Left lung (tissue), 10 donors: ENCODE measurements around the gene KLRB1. TPM values are rescaled to one million over a fixed set of nuclear protein-coding genes. Genes with fewer than 3 reads are reported as not detected.

ENCODE experiments used
- ATAC-seq: fragments of 200-7000 bp; cut with Tn5 transposase; one replicate; pipeline ENCODE4 v1.9.1; 2020; ENCODE audit warnings: moderate library complexity
- DNase-seq, 4 donors: peaks; one replicate each; pipeline ENCODE4 v3.0.0-alpha.2; 2013 to 2020
- H3K27ac ChIP-seq, 2 donors: fragments of 200-600 bp; sonication (generic) in 1 of 2; one replicate each; pipeline versions ENCODE4 v1.5.0 to v1.8.0; 2020 to 2021
- H3K27me3 ChIP-seq, 2 donors: fragments of 200-600 bp; sonication (generic) in 1 of 2; one replicate each; pipeline versions ENCODE4 v1.5.0 to v1.8.0; 2020 to 2021
- H3K36me3 ChIP-seq, 2 donors: fragments of 200-600 bp; sonication (generic) in 1 of 2; one replicate each; pipeline versions ENCODE4 v1.5.0 to v1.8.0; 2020 to 2021
- H3K4me1 ChIP-seq, 2 donors: fragments of 200-600 bp; one replicate each; pipeline ENCODE4 v1.8.0; 2021
- H3K4me3 ChIP-seq, 2 donors: fragments of 200-600 bp; sonication (generic) in 1 of 2; one replicate each; pipeline versions ENCODE4 v1.5.0 to v1.8.0; 2020 to 2021; ENCODE audit warnings: mild to moderate bottlenecking in 1 of 2
- H3K9me3 ChIP-seq, 2 donors: fragments of 200-600 bp; sonication (generic) in 1 of 2; one replicate each; pipeline versions ENCODE4 v1.5.0 to v1.8.0; 2020 to 2021
- CTCF ChIP-seq, 2 donors: fragments of 200-600 bp; sonication (generic) in 1 of 2; IDR thresholded peaks; one replicate each; pipeline versions ENCODE4 v1.5.0 to v1.8.0; 2021; ENCODE audit warnings: antibody characterized with exemption in 2 of 2
- intact Hi-C, 2 donors: fragments of 100-400 bp; cut with DNase I; formaldehyde crosslinking; loops; one replicate each; pipeline versions ENCODE4 v1.11.2 to v1.14.2; 2022
- polyA plus RNA-seq, 6 donors: library from polyadenylated mRNA; unstranded; fragments of 120-200 nt; gene quantifications; one replicate each; pipeline ENCODE4 v1.2.1, GENCODE V29; 2013; ENCODE audit not compliant: insufficient read length in 6 of 6
- total RNA-seq, 2 donors: library from RNA; stranded (reverse); fragmentation: NEBNext Ultra II Directional; extraction: Animal tissue kit (Norgen Biotek cat#: 25700); gene quantifications; one replicate each; pipeline ENCODE4 v1.2.1, GENCODE V29; 2021
- donor health status: DM: no; HTN: yes; CAD: no.
- donor health status: DM: no; HTN: no; CAD: no.

The KLRB1 gene
- total and polyA plus RNA-seq, 8 donors: 1.8 to 3.8 (median 2.7) TPM

- no peak overlapping the region for H3K27ac ChIP-seq
- H3K27me3 ChIP-seq: no peaks in the 10 kb centered on the region
- peaks cover 0 to 29% of the 10 kb centered on the region in 2 donors for H3K4me1 ChIP-seq
- intact Hi-C loops: loop anchor here in 1 of 2 donors (2.0 kb wide), 1 partner anchor 74 kb away; no protein-coding TSS in a partner anchor
- DNase-seq: no peak
- no peak for ATAC-seq
- TF ChIP-seq CTCF (IDR thresholded peaks at IDR 0.05): no peak
- H3K9me3 ChIP-seq: no peaks in the 10 kb centered on the region
- no peaks in the 10 kb centered on the region for H3K36me3 ChIP-seq
- no peak overlapping the region for H3K4me3 ChIP-seq
Observed at GRCh38 chr12:9634969-9635754, 27.4 kb upstream of the KLRB1 start.

DNA sequence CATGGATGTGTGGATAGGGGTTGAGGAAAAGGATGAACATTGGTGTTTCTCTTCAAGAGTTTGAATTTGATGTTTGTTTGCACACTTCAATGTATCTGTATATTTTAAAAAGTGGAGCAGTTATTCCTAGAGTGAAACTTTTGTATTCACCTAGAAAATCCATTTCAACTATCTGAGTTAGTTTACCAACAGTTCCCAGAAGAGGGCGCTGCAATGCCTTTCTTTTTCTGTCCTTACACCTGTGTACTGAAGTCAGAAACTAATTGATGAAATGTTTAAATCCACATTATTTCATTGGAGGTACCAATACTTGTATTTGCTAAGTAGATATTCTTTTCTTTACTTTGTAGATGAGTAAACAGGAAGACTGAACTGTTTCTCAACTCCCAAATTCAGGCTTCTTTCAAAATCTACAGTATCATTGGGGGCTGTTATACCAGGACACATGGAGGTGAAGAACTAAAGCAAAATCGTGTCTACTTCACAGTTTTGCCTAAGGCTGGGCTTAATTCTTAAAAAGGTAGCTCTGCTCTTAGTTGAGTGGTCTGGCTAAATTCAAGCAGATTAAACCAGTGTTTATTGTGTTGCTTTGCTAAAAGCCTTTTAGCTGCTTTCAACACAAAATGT is 26.6 kb upstream of the KLRB1 start:
- H3K27me3 ChIP-seq: no peaks in the 10 kb centered on the region
- peaks cover 0 to 29% of the 10 kb centered on the region in 2 donors for H3K4me1 ChIP-seq
- H3K27ac ChIP-seq: no peak overlapping the region
- no peaks in the 10 kb centered on the region for H3K9me3 ChIP-seq
- no peak overlapping the region for H3K4me3 ChIP-seq
- peak in 2 of 4 donors; percentile 33 to 43 for DNase-seq
- intact Hi-C loops: loop anchor here in 1 of 2 donors (2.0 kb wide), 1 partner anchor 75 kb away; no protein-coding TSS in a partner anchor
- H3K36me3 ChIP-seq: no peaks in the 10 kb centered on the region
- TF ChIP-seq CTCF (IDR thresholded peaks at IDR 0.05): peak; percentile 69 to 70
- peak; percentile 92 for ATAC-seq

DNA sequence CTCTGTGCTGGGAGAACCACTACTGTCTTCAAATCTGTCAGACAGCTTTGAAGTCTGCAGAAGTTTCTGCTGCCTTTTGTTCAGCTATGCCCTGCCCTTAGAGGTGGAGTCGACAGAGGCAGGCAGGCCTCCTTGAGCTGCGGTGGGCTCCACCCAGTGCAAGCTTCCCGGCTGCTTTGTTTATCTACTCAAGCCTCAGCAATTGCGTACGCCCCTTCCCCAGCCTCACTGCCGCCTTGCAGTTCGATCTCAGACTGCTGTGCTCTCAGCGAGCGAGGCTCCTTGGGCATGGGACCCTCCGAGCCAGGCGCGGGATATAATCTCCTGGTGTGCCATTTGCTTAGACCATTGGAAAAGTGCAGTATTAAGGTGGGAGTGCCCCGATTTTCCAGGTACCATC is 25.1 kb upstream of the KLRB1 start:
- Histone ChIP-seq H3K27ac (no peak overlapping the region), H3K9me3 (no peaks in the 10 kb centered on the region), H3K27me3 (no peaks in the 10 kb centered on the region), H3K36me3 (no peaks in the 10 kb centered on the region), H3K4me3 (no peak overlapping the region), H3K4me1 (peaks cover 0 to 29% of the 10 kb centered on the region in 2 donors)
- TF ChIP-seq CTCF (IDR thresholded peaks at IDR 0.05): no peak
- DNase-seq (peak in 1 of 4 donors; percentile 58), ATAC-seq (no peak)
- intact Hi-C loops: no loop called here

DNA sequence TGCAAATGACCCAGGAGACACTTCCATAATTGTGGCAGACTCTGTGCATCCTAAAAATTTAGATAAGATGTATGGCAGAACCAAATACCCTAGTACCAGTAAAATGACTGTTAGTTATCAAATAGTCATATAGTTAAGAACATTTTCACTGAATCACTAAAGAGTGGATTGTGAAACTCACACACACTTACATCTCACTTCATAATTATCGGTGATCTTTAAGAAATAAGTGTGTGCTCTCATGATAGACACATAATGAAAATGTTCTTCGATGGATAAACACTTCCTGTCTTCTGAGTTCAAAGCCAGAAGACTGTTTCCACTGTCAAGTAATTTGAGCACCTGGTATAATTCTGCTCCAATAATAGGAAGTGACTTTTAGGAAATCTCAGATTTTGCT is 19.1 kb upstream of the KLRB1 start:
- Histone ChIP-seq H3K9me3 (peaks cover 0 to 4% of the 10 kb centered on the region in 2 donors), H3K27ac (no peak overlapping the region), H3K4me1 (peaks cover 0 to 4% of the 10 kb centered on the region in 2 donors), H3K4me3 (no peak overlapping the region), H3K27me3 (no peaks in the 10 kb centered on the region), H3K36me3 (no peaks in the 10 kb centered on the region)
- no peak for DNase-seq
- intact Hi-C loops: no loop called here
- ATAC-seq: no peak
- no peak for TF ChIP-seq CTCF (IDR thresholded peaks at IDR 0.05)

DNA sequence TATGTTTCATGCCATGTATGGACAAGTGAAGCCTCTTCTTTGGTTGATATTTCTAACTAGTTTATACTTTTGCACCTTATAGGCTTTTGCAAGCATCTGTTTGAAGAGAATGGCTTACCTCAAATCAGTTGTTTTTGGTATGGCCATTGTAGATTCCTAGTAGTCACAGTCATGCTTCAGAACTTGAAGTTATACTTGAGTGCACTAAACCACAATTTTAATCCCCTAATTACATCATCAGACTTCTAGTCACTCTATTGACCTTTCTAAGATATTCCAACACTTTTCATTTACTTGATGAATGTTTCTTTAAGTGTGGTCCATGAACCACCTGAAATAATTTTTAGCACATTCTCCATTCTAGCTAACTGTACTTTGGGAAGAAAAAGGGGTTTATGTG is 18.6 kb upstream of the KLRB1 start:
- no peaks in the 10 kb centered on the region for H3K36me3 ChIP-seq
- ATAC-seq: peak; percentile 23
- H3K9me3 ChIP-seq: peaks cover 0 to 4% of the 10 kb centered on the region in 2 donors
- no peak for TF ChIP-seq CTCF (IDR thresholded peaks at IDR 0.05)
- no peak for DNase-seq
- H3K27me3 ChIP-seq: no peaks in the 10 kb centered on the region
- no peak overlapping the region for H3K4me3 ChIP-seq
- intact Hi-C loops: no loop called here
- H3K4me1 ChIP-seq: peaks cover 0 to 4% of the 10 kb centered on the region in 2 donors
- no peak overlapping the region for H3K27ac ChIP-seq
